Liver (tissue), 3 donors: ENCODE results near the gene KDM3B.

Experiments used
- ATF3 ChIP-seq: IDR thresholded peaks from 2 replicates; pipeline ENCODE4 v1.6.1; 2016; ENCODE audit warnings: antibody characterized with exemption
- CTCF ChIP-seq: fragments of 150-350 bp; IDR thresholded peaks from 2 replicates; pipeline ENCODE4 v1.5.1; 2017; ENCODE audit warnings: improper control_type of control experiment, low read depth, low read length; ENCODE audit not compliant: missing input control
- EGR1 ChIP-seq, 2 donors: IDR thresholded peaks; 2 replicates each; pipeline ENCODE4 v1.6.1; 2016 to 2018; ENCODE audit warnings: antibody characterized with exemption in 2 of 2, low read depth in 2 of 2
- HNF4A ChIP-seq, 2 donors: conservative IDR thresholded peaks; 2 replicates each; pipeline ENCODE4 v1.6.1; 2016; ENCODE audit warnings: antibody characterized with exemption in 2 of 2, mild to moderate bottlenecking in 2 of 2
- MAX ChIP-seq: IDR thresholded peaks from 2 replicates; pipeline ENCODE4 v1.6.1; 2016; ENCODE audit warnings: antibody characterized with exemption
- NR2F2 ChIP-seq: IDR thresholded peaks from 2 replicates; pipeline ENCODE4 v1.6.1; 2016; ENCODE audit warnings: antibody characterized with exemption
- RAD21 ChIP-seq, 2 donors: IDR thresholded peaks; 2 replicates each; pipeline ENCODE4 v1.6.1; 2016; ENCODE audit warnings: antibody characterized with exemption in 2 of 2, mild to moderate bottlenecking in 2 of 2
- REST ChIP-seq: IDR thresholded peaks from 2 replicates; pipeline ENCODE4 v1.6.1; 2016; ENCODE audit warnings: antibody characterized with exemption, mild to moderate bottlenecking
- RXRA ChIP-seq, 2 donors: IDR thresholded peaks; 2 replicates each; pipeline ENCODE4 v1.6.1; 2017 to 2018; ENCODE audit warnings: antibody characterized with exemption in 2 of 2, mild to moderate bottlenecking in 1 of 2
- SP1 ChIP-seq: IDR thresholded peaks from 2 replicates; pipeline ENCODE4 v1.6.1; 2018; ENCODE audit warnings: antibody characterized with exemption, mild to moderate bottlenecking
- TAF1 ChIP-seq: conservative IDR thresholded peaks from 2 replicates; pipeline ENCODE4 v1.6.1; 2016; ENCODE audit warnings: antibody characterized with exemption, mild to moderate bottlenecking
- YY1 ChIP-seq: IDR thresholded peaks from 2 replicates; pipeline ENCODE4 v1.6.1; 2016; ENCODE audit warnings: antibody characterized with exemption, mild to moderate bottlenecking
- donor health status: healthy.
- donor health status: healthy.

- TF ChIP-seq CTCF (no peak), EGR1 (IDR thresholded peaks at IDR 0.05; ENCODE audit: low read depth in 2 of 2) (no peak), TAF1 (no peak), NR2F2 (no peak), RXRA (IDR thresholded peaks at IDR 0.05) (no peak), REST (no peak), RAD21 (IDR thresholded peaks at IDR 0.05) (no peak), MAX (no peak), SP1 (no peak), HNF4A (conservative IDR thresholded peaks at IDR 0.05) (no peak), ATF3 (no peak), YY1 (no peak)
Observed at GRCh38 chr5:138334867-138335447, 17.5 kb upstream of the KDM3B start.
